Activated CD8-positive, alpha-beta memory T cell treated with anti-CD3 and anti-CD28 coated beads, Interleukin-2, amount 50 U/mL, for 1 hour (primary cell): Measurements from ENCODE around the gene AGBL4.
"Not testable (repeated sequence)": the region's sequence is repeated elsewhere in the genome, so short reads cannot be mapped to it uniquely, and the experiment has no call there.

Source experiments
- DNase-seq: peaks from one replicate; pipeline ENCODE4 v3.0.0-alpha.2; 2020; ENCODE audit errors: extremely low read depth

AGBL4 gene

DNA sequence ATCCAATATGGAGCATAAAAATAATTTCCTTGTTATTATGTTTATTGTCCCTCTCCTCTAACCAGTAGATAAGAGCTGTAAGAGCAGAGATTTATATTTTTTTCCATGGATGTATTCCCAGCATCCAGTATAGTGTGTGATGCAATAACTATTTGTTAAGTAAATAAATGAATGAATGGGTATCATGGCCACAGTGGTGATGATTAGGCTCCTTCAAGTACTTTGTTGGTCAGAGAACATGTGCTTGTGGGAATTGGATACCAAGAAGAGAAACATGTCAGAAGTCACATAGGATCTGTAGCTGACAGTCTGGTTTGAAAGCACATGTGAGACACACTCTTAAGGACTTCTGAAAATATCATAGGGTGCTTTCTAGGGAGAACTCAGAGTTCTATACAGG lies 588.5 kb downstream of the AGBL4 start:
- DNase-seq: no peak

DNA sequence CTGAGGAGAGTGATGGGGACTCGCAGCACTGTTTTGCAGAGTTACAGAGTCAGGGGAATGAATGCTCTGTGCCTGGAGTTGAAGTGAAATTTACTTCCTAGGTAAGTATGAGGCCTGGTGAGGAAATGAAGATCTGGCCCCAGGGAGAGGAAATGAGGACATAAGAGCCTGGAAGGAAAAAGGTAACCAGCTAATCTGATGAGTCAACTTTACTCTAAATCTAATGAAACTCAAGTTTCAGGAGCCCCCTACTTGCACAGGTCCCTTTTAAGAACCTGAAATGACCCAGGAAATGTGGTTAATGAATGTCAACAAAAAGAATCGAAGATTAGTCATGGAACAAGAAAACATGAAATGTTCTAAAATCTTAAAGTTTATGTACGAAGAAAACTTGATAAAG lies 599.0 kb downstream of the AGBL4 start:
- DNase-seq: no peak

DNA sequence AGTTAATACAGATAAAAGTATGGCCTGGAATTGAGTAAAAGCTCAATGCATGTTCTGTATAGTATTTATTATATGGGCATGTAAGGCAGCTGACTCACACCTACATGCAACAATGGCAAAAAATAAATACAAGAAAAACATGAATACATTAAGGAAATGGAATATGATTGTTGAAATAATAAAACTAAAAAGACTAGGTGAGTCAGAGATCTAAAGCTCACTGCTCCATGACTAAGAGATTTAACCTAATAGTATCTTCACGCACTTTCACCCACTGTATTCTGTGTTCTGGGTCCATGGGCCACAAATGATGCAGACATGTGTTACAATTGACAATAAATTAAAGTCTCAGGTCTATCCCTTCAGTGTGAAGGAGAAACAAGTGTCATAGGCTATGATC lies 607.0 kb downstream of the AGBL4 start:
- no peak for DNase-seq

DNA sequence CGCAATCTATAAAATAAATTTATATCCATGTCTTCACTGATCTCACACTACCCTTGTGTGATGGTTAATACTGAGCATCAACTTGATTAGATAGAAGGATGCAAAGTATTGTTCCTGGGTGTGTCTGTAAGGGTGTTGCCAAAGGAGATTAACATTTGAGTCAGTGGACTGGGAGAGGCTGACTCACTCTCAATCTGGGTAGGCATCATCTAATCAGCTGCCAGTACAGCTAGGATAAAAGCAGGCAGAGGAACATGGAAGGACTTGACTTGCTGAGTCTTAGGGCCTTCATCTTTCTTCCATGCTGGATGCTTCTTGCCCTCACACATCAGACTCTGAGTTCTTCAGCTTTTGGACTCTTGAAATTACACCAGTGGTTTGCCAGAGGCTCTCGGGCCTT lies 615.4 kb downstream of the AGBL4 start:
- no peak for DNase-seq

DNA sequence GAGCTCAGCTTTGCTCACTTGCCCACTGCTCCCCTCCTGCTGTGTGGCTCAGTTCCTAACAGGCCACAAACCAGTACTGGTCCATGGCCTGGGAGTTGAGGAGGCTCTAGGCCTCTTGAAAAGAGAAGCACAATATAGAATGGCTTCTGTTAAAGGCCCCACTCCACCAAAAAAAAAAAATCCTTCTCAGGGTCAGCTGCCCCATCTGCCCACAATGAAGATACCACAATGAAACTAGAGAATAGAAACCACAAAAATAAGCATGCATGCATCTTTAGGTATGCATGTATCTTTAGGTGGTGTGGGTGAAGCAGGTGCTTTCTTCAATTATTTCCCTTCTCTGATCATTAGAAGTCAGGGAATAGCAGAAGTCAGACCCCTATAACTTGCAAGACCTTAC lies 626.7 kb downstream of the AGBL4 start:
- DNase-seq: no peak

DNA sequence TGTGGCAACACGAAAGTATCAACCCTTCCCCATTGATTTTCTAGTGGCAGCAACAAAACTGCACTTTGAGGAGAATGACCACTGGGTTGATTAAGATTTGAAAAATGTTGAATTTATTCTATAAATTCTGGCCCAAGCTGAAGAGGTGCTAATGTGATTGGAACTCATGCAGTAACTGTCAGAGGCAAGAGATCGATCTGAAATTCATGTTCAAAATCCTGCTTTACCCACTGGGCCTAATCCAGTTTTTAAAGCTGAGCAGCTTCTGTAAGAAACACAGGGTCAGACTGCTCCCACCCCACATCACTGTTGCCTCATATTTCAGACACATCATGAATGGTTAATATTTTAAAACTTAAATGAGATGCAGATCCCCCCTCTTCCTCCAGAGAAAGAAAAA lies 629.6 kb downstream of the AGBL4 start:
- no peak for DNase-seq

DNA sequence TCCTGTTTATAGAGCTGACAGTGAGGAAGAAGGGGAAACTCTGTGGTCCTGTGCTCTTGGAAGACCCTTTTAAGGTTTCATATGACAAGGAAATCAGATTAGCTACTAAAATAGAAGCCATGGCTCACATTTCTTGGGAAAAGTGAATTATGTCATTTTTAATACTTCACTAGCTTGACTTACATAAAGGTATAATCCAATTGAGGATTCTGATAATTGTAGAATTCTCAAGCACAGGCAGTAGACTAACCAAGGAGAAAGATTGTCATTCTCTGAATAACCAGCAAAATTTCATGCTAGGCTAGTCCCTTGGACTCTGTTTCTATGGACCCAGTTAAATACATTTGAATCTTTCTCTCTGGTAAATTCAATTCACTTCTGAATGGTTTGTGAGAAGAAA lies 634.1 kb downstream of the AGBL4 start:
- DNase-seq: no peak

DNA sequence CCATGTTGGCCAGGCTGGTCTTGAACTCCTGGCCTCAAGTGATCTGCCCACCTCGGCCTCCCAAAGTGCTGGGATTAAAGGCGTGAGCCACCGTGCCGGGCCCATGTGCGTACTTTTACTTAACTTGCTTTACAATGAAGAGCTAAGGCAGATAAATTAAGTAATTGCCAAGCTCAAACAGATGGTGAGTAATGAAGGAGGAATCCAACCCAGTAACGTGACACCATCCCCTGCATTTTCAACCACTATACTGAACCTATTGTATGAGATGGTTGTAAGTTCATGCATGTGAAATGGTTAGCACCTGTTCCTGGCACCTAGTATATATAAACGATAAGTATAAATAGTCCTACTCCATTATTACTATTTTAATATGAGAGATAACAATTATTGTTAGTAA lies 659.1 kb downstream of the AGBL4 start:
- no peak for DNase-seq

DNA sequence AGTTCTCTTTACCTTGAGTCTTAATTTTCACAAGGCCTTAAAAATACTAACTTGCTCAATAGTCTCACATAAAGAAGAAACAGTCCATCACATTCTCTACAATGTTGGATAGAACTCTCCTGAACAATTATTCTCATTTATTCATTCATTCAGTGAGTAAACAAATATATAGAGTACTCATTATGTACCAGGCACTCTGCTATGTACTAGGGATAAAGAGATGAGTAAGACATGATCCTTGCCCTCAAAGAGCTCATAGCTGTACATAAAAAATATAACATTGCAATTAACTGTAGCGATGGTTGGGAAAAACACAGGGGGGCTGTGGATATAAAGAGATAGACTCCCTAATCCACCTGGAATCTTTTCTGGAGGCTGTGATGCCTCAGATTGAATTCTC lies 660.1 kb downstream of the AGBL4 start:
- no peak for DNase-seq

DNA sequence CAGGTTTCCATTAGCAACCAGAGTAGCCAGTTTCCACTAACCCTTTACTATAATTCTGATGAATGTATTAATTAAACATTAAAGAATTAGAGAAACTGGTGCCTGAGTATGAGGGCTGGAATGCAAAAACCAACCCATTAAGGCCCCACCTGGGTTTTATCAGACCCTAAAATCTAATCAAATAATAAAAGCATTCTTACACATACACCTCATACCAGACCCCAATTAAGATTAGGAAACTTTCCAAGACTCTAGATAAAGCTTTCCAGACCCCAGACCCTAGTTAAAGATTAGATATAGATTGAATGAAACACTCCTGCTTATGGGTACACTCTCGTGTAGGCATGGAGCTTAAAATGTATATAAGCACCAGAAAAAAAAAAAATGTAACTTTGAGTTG lies 665.7 kb downstream of the AGBL4 start:
- DNase-seq: no peak

DNA sequence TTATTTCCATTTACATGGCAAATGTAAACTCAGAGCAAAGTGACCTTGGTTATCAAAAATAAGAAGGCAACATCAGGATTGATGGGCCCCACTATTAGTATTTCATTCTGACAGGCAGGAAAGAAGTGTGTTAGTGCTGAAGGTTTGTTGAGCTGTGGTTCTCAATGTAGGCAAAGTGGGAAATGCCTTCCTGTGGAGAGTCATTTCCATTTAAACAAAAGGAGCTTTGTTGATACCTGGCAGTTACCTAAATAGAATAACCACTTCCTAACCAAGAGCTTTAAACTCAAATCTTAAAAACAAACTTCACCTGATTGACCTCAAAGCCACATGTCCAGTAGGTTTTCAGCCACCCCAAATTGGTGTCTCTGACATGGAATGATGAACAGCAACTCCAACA lies 667.2 kb downstream of the AGBL4 start:
- DNase-seq: no peak

DNA sequence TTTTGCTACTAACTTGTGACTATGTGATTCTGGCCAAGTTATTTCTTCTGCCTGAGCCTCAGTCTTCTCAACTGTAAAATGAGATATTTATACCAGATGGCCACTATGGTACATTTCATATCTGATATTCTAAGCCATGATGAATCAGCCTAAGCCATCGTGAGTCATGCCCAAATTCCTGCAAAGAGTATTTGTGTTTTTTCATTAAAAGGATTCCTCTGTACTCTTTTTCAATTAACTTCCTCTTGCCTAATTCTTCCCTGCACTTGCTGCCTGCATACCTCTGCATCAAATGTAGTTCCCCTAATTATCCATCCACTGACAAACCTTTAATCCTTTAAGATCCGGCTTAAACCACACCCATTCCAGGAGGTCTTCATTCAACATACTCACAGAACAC lies 672.0 kb downstream of the AGBL4 start:
- no peak for DNase-seq

DNA sequence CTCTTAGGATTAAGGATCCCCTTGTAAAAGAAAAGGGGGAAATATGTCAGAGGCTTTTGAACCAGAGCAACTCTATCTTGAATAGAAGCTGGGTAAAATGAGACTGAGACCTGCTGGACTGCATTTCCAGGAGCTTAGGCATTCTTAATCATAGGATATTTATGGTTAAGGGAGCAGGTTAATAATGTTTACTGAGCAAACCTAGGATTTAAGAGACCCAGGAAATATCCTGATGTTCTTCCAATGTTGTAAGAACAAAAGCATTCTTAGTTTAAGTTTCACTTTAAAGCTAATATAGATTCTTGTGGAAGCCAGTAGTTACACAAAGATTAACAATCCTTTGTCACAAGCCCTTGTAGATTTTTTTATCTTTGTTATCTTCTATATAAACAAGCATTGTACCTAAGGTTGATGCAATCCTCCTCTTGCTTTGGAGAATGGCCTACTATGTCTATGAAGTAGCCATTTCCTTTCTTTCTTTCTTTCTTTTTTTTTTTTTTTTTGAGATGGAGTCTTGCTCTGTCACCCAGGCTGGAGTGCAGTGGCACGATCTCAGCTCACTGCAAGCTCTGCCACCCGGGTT lies 676.9 kb downstream of the AGBL4 start:
- DNase-seq: no peak

DNA sequence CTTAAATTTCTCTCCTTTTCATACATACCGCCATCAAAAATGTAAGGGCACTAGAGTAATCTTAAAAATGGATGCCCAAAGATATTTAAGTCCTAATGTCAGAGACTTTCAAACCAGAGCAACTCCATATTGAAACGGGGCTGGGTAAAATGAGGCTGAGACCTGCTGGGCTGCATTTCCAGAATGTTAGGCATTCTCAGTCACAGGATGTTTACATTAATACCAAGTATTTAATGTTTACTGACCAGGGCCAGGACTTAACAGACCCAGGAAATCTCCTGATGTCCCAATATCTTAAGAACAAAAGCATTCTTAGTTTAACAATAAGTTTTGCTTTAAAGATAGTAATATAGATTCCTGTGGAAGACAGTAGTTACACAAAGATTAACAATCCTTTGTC lies 683.2 kb downstream of the AGBL4 start:
- DNase-seq: no peak

DNA sequence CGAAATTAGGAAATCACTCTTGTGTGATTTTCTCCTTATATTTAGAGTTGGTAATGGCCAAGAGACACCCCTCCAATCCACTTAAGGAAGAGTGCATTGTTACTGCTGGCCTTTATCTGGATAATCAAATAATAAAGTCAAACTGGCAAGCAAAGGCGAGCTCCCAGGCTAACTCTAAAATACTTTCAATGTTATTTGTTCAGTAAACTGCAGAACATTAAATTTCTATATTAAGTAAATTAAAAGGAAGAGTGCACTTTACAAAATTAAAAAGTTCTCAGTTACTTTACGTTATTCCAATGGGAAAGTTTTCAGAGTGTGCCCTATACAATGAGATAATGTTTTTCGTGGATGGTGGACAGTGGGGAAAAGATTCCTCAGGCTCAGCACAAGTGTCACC lies 684.7 kb downstream of the AGBL4 start:
- DNase-seq: no peak

DNA sequence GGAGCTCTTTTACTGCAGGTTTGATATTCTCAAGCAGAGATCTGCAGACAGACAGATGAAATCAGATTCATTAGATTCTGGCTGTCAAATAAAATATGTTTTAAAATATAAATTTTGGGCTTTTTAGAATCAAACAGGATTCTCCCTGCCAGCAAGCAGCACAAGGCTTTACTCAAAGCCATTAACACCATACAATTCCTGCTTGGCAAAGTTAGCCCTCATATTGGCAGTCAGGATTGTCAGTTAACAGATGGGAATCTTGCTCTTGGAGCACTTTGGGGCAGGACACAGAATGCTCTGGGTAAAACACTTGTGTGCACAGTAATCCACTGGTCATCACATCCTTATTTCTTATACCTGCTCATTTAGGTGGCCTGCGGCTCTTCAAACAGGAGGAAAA lies 686.5 kb downstream of the AGBL4 start:
- DNase-seq: no peak

DNA sequence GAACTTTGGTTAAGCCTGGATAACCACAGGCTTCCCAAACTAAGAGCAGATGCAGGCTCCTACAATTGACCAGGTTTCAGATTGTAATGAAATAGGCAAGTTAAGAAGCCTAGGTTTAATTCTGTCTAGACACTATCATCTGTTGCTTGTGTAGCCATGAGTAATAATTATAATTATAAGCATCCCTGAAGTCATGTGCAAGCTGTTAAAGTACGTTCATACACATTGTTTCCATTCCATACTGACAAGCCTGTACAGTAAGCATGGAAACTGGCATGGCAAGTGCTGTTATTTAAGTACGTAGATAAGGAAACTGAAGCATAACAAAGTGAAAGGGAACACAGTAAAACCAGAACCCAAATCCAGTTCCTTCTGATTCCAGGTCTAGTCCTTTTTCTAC lies 689.8 kb downstream of the AGBL4 start:
- no peak for DNase-seq

DNA sequence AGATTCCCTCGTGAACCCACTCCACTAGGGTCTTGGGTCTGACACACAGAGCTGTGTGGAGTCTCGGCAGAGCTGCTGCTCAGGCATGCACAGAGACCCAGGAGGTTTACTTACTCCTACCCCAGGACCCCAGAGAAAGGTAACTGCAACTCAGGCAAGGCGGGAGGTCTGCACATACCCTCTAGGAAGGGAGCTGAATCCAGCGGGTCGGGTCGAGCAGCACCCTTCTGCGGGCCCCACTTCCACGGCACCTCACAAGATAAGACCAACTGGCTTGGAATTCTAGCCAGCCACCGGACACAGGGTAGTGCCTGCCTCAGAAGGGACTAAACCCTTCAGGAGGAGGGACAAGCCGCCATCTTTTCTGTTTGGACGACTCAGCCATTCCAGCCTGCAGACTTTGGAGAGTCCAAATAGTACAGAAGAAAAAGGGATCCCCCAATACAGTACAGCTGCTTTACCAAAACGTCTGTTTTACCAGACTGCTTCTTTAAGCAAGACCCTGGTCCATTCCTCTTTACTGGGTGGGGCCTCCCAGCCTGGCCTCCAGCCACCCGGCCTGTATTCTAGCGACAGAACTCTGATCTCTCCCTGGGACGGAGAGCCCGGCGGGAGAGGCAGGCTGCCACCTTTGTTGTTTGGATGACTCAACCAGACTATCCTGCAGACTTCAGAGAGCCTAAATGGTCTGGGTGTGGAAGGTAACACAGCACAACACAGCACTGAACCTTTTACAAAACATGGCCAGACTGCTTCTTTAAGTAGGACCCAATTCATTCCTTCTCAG lies 692.5 kb downstream of the AGBL4 start:
- DNase-seq: no peak

DNA sequence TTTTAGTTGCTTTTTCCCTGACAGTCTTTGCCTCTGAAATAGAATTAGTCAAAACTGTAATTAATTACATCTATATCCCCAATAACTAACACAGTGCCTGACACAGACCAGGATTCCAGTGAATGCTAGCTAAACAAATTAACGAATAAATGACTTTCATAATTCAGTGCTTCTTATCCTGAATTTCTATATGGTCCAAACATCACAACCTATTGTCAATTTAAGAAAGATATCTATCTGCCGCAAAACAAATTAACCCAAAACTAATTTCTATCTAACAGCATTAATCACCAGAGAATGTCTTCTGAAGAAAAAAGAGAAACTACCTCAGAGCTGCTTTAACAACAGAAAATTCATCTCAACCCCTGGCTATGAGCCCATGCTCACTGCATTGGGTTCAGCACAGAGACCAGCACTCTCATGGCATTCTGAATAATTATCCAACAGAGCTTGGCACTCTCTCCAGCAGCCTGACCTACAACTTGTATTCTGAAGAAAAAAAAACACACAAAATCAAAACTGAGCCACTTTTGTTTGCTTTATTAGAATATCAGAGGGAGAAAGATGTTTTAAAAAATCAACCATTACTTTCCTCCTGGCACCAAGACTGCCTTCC lies 699.7 kb downstream of the AGBL4 start:
- no peak for DNase-seq

DNA sequence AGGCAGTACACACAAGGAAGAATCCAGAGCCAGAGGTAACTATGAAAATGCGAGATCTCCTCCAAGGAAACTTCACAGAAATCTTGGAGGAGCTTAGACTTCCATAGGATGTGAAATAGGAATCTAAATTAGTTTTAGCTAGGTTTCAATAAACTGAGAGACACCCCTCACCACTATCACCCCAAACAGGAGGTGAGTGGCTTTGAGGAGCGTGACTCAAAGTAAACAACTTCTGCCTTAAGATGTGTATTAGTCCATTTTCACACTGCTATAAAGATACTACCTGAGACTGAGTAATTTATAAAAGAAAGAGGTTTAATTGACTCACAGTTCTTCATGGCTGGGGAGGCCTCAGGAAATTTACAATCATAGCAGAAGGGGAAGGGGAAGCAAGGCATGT lies 703.3 kb downstream of the AGBL4 start:
- DNase-seq: not testable (repeated sequence)

DNA sequence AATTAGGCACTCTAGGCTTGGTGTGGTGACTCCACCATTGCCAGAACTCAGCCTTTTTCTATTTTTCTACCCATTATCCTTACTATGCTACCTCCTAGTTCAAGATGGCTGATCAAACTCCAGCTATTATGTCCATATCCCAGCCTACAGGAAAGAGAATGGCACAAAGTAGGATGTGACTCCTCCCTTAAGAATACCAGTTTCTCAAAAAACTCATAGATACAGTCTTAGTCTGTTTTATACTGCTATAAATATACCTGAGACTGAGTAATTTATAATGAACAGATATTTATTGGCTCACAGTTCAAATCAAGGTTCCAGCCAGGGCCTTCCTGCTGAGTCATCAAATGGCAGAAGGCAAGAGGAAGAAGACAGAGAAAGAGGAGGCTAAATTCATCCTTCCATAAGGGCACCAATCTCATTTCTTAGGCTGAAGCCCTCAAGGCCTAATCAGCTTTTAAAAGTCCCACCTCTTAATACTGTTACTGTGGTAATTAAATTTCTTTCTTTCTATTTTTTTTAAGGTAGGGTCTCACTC lies 704.3 kb downstream of the AGBL4 start:
- no peak for DNase-seq

DNA sequence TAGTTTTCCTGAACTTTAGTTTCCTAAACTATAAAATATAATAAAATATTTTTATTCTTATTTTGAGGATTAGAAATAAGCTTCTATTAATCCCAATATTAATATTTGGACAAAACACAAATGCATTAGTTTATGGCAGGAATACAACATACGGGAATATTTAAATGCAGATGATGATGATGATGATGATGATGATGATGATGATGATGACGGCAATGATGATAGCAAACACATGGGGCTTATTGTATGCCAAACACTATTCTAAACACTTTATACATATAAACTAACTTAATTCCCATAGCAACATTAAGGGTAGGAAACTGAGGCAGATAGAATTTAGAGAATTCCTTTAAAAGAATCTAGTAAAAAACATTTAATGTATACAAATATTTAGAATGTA lies 705.5 kb downstream of the AGBL4 start:
- DNase-seq: no peak

DNA sequence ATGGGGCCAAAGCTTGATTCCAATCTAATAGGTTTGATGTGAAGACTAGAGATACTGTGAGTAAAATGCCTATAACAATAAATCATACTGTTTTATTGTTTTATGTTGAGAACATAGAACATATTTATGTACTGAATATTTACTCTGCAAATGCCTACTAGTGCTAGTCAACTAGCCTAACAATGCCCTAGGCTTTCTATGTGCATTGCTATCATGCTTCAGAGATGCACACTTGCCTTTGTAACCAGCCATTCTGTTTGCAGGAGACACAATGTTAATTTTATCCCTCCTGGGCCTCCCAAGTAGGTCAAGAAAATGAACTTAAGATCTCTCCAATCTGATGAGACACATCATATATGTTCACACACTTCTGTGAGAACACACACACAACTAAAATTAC lies 716.3 kb downstream of the AGBL4 start:
- no peak for DNase-seq
